Measurements from ENCODE around the gene ARL3. TPM values are rescaled to one million over a fixed set of nuclear protein-coding genes. Genes with fewer than 3 reads are reported as not detected.

ARL3 gene
- total RNA-seq, 1 donor from 2014 or later: 15.4 TPM

GRCh38 chr10:102648269-102648888, 65.8 kb downstream of the ARL3 start:
- ATAC-seq (no peak), DNase-seq (ENCODE audit: missing footprints) (no peak)
- intact Hi-C loops (cut with DNase I): loop anchor here (10.0 kb wide), 1 partner anchor 126 kb away; no protein-coding TSS in a partner anchor

DNA sequence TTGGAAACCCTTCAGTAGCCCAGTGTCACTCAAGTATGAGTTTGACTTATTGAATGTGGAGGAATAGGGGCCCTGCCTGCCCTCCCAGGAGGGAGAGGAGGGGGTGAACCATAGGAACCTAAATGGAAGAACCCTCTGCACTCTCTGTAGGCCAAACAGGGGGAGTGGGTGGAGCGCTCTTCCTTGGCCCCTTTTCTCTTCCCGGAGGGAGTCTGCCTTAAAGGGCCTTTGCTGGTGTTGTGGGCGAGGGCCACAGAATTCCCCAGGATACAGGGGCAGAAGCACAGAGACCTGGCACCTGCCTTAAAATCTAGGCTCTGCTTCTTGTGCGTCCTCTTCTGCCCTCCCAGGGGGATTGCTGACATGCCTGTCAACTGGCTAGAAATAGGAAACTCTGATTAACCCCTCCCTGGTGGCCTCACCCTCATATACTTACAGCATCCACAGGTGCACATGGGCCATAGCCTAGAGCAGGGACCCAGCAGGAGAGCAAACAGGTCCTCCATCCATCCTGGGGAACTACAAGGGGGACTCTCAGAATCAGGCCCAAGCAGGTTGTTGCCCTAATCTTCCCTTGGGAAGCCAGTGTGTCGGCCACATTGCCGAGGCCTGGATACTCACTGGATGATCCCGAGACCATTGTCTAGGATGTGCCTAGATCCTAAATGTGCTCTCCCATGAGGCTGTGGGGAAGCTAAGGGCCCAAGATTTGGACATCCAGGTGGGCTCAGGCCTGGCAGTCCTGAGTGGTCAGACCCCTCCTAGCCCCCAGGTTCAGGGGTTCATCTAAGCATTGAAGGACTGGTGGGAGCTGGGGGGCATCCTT, 66.5 kb downstream of the ARL3 start:
- DNase-seq (ENCODE audit: missing footprints) (no peak), ATAC-seq (no peak)
- intact Hi-C loops (cut with DNase I): loop anchor here (10.0 kb wide), 1 partner anchor 127 kb away; no protein-coding TSS in a partner anchor

DNA sequence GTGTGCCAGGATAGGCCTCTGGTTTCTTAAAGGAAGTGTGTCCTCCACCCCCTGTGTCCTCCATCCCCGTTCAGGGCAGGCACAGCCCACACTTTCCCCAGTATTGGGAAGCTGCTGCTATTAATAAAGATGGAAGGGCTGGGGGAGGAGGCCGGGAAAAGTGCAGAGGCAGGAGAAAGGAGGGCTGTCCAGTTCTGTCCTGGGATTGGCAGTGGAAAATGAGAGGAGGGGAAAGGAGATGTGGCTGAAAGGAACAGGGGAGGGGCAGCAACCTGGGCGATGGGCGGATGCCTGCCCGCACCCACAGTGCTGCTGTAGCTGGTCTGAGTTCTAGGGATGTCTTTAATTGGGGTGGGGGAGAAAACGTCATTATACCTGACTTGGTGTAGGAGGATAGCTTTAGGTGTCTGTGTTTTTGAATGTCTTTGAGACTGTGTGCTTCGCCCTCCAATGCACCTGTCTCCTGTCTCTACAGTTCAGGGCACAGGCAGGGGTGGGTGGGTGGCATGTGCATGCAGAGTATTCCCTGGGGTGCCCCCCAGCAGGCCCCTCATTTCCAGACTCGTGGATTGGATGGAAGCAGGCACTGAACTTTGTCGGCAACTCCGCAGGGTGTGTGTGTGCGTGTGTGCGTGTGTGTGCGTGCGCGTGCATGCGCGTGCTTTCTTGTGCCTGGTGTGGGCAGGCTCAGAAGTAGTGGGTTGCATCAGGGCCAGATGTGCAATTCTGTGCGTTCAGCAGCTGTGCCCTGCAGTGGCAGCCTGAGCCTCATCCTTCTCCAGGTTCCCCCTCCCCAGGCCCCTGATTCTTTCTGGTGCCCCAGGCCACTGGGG, 67.4 kb downstream of the ARL3 start:
- ATAC-seq: peak; percentile 2
- DNase-seq (ENCODE audit: missing footprints): no peak
- intact Hi-C loops (cut with DNase I): loop anchor here (1.0 to 10.0 kb wide), 2 partner anchors 25 to 128 kb away; no protein-coding TSS in a partner anchor

- intact Hi-C loops (cut with DNase I): loop anchor here (1.0 to 10.0 kb wide), 3 partner anchors 26 to 129 kb away; no protein-coding TSS in a partner anchor
- peak; percentile 94 for DNase-seq (ENCODE audit: missing footprints)
- peak; percentile 64 for ATAC-seq
Measured at GRCh38 chr10:102645741-102646609, 68.2 kb downstream of the ARL3 start.

DNA sequence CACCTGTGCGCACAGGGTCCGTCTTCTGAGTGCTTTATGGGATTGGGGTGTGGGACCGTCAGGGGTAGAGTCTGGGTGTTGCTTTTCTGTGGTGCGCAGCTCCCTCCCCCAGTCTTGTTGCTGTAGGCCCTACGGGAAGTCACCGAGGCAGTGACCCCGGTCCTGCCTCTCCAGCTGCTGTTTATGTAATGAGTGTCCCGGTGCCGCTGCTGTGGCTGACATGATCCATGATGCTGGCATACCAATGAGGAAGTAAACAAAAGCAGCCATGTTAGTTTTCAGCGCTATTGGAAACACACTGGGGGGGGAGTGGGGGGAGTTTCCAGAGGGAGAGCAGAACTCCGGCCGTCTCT, 68.8 kb downstream of the ARL3 start:
- ATAC-seq (peak; percentile 4), DNase-seq (ENCODE audit: missing footprints) (peak; percentile 91)
- intact Hi-C loops (cut with DNase I): loop anchor here (2.0 to 10.0 kb wide), 2 partner anchors 49 to 129 kb away; no protein-coding TSS in a partner anchor

GRCh38 chr10:102644646-102645387, 69.4 kb downstream of the ARL3 start:
- ATAC-seq: peak; percentile 14
- peak; percentile 94 for DNase-seq (ENCODE audit: missing footprints)
- intact Hi-C loops (cut with DNase I): loop anchor here (2.0 to 10.0 kb wide), 2 partner anchors 48 to 130 kb away; no protein-coding TSS in a partner anchor

GRCh38 chr10:102644066-102644645, 70.0 kb downstream of the ARL3 start, which contains the start of gene TRIM8:
Gene TRIM8, plus strand, starts transcription at chr10:102644479. Its CDS starts 139 bp downstream, at chr10:102644618.
- intact Hi-C loops (cut with DNase I): loop anchor here (2.0 to 10.0 kb wide), 2 partner anchors 47 to 131 kb away; no protein-coding TSS in a partner anchor
- ATAC-seq: no peak
- DNase-seq (ENCODE audit: missing footprints): peak; percentile 84

GRCh38 chr10:102643336-102644065, 70.7 kb downstream of the ARL3 start:
- ATAC-seq (peak; percentile 17), DNase-seq (ENCODE audit: missing footprints) (peak; percentile 84)
- intact Hi-C loops (cut with DNase I): loop anchor here (2.0 to 10.0 kb wide), 5 partner anchors 23 to 141 kb away; partner anchors contain the start of genes ACTR1A and SUFU

DNA sequence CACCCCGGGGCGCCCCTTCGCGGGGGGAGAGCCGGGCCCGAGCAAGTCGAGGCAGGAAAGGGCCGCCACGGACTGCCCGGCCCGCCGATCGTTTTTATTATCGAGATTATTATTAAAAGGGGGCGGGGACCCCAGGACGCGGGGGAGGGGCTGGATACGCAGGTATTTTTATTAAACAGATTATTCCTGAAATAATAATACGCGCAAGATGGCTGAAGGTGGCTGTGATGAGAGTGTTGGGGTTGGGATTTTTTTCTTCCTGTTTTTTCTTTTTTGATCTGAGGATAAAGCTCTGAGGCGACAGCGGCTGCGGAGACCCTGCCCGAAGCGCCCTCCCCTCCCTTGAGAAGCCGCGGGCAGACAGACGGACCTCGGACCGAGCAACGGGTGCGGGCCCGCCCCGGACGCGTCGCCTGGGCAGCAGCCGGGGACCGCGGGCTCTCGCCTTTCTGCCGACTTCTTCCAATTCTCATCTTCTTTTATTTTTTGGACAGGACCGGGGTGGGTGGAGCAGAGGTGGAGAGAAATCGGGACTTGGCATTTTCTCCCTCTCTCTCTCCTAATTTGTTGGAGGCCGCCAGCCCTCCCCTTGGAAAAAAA, 71.4 kb downstream of the ARL3 start:
- intact Hi-C loops (cut with DNase I): loop anchor here (2.0 to 10.0 kb wide), 4 partner anchors 22 to 140 kb away; partner anchors contain the start of genes ACTR1A and SUFU
- peak; percentile 85 for DNase-seq (ENCODE audit: missing footprints)
- ATAC-seq: peak; percentile 2

- ATAC-seq (peak; percentile 77), DNase-seq (ENCODE audit: missing footprints) (peak; percentile 99)
- intact Hi-C loops (cut with DNase I): loop anchor here (2.0 to 10.0 kb wide), 4 partner anchors 21 to 139 kb away; partner anchors contain the start of genes ACTR1A and SUFU
Measured at GRCh38 chr10:102641880-102642735, 72.1 kb downstream of the ARL3 start.

GRCh38 chr10:102641402-102641801, 72.8 kb downstream of the ARL3 start:
- DNase-seq (ENCODE audit: missing footprints) (no peak), ATAC-seq (no peak)
- intact Hi-C loops (cut with DNase I): loop anchor here (10.0 kb wide), 1 partner anchor 133 kb away; no protein-coding TSS in a partner anchor

DNA sequence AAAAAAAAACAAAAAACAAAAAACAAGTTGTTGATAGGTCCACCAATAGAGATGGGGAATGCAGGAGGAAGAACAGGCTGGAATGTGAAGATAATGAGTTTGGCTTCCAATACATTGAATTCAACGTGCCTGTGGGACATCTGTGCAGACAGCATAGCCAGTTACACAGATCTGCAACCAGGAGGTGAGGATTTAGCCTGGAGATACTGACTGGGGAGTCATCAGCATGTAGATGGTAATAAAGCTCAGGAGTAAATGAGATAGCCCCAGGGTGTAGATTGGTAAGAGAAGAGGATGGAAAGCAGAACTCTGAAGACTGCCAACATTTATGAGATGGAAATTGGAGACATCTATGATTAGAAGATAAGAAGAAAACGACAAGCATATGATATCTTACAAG, 74.7 kb downstream of the ARL3 start:
- intact Hi-C loops (cut with DNase I): no loop called here
- no peak for ATAC-seq
- no peak for DNase-seq (ENCODE audit: missing footprints)

GRCh38 chr10:102635377-102635776, 78.8 kb downstream of the ARL3 start:
- intact Hi-C loops (cut with DNase I): no loop called here
- DNase-seq (ENCODE audit: missing footprints): no peak
- peak; percentile 11 for ATAC-seq

GRCh38 chr10:102634686-102635085, 79.5 kb downstream of the ARL3 start:
- intact Hi-C loops (cut with DNase I): no loop called here
- DNase-seq (ENCODE audit: missing footprints): peak; percentile 53

GRCh38 chr10:102633848-102634247, 80.3 kb downstream of the ARL3 start:
- DNase-seq (ENCODE audit: missing footprints): peak; percentile 50
- ATAC-seq: no peak
- intact Hi-C loops (cut with DNase I): no loop called here

More at GRCh38 chr10:102634686-102635085, 79.5 kb downstream of the ARL3 start:
- no peak for ATAC-seq
